Parathyroid adenoma (tissue), 2 donors: ENCODE results near the gene BLOC1S4.
"Not testable (repeated sequence)": the region's sequence is repeated elsewhere in the genome, so short reads cannot be mapped to it uniquely, and the experiment has no call there.

ENCODE experiments used
- H2AFZ ChIP-seq: fragments of 300-600 bp; sonication (generic); one replicate; pipeline ENCODE4 v1.7.0; 2017; ENCODE audit warnings: antibody characterized with exemption, mild to moderate bottlenecking
- H3K27ac ChIP-seq: fragments of 300-600 bp; sonication (generic); one replicate; pipeline ENCODE4 v1.7.0; 2017
- H3K27me3 ChIP-seq: fragments of 300-600 bp; sonication (generic); one replicate; pipeline ENCODE4 v1.7.0; 2017; ENCODE audit warnings: low read length; ENCODE audit not compliant: control insufficient read depth, insufficient read depth
- H3K36me3 ChIP-seq: fragments of 300-600 bp; sonication (generic); one replicate; pipeline ENCODE4 v1.7.0; 2017; ENCODE audit warnings: low read length; ENCODE audit not compliant: control insufficient read depth, insufficient read depth
- H3K4me1 ChIP-seq: fragments of 300-600 bp; sonication (generic); one replicate; pipeline ENCODE4 v1.7.0; 2017; ENCODE audit warnings: control low read depth
- H3K4me2 ChIP-seq: fragments of 300-600 bp; sonication (generic); one replicate; pipeline ENCODE4 v1.7.0; 2017; ENCODE audit warnings: low read length
- H3K4me3 ChIP-seq: fragments of 300-600 bp; sonication (generic); one replicate; pipeline ENCODE4 v1.7.0; 2017; ENCODE audit warnings: low read depth, low read length
- H3K79me2 ChIP-seq: fragments of 300-600 bp; sonication (generic); one replicate; pipeline ENCODE4 v1.7.0; 2017; ENCODE audit warnings: control low read depth
- H3K9ac ChIP-seq: fragments of 300-600 bp; sonication (generic); one replicate; pipeline ENCODE4 v1.7.0; 2017; ENCODE audit warnings: mild to moderate bottlenecking
- H3K9me3 ChIP-seq: fragments of 300-600 bp; sonication (generic); one replicate; pipeline ENCODE4 v1.7.0; 2017; ENCODE audit warnings: low read length; ENCODE audit not compliant: control insufficient read depth
- TF ChIP-seq, protein P1 (sequence below): fragments of 300-600 bp; sonication (generic); IDR thresholded peaks from one replicate; pipeline ENCODE4 v1.7.0; 2017; ENCODE audit warnings: antibody characterized with exemption, mild to moderate bottlenecking
- donor health status: primary hyperparathyroidism.

Gene BLOC1S4

DNA sequence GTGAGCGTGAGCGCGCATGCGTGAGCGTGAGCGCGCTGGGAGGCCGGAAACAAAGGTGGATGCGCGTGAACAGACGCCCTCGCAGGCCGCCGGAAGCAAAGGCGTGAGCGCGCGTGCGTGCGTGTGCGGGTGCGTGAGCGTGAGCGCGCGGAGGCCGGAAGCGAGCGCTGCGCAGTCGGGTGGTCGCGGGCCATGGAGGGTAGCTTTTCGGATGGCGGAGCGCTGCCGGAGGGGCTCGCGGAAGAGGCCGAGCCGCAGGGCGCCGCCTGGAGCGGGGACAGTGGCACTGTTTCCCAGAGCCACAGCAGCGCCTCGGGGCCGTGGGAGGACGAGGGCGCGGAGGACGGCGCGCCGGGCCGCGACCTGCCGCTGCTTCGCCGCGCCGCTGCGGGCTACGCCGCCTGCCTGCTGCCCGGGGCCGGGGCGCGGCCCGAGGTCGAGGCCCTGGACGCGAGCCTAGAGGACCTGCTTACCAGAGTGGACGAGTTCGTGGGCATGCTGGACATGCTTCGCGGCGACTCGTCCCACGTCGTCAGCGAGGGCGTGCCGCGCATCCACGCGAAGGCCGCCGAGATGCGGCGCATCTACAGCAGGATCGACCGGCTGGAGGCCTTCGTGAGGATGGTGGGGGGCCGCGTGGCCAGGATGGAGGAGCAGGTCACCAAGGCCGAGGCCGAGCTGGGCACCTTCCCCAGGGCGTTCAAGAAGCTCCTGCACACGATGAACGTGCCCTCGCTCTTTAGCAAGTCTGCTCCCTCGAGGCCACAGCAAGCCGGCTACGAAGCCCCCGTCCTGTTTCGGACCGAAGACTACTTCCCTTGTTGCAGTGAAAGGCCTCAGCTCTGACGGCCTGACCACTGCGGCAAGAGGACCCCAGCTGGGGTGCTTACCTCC, at the start of gene BLOC1S4:
TSS of gene BLOC1S4 (plus strand) at position 157 of the 894 bp plus-strand sequence. CDS start at position 193, 36 bp downstream.
- H3K36me3 ChIP-seq, result no peaks in the 10 kb centered on the region
- H3K4me1 ChIP-seq, result no peaks in the 10 kb centered on the region
- H3K27me3 ChIP-seq, result no peaks in the 10 kb centered on the region
- H2AFZ ChIP-seq, result peak within 1 kb of the TSS; percentile 68
- H3K4me3 ChIP-seq, result peak within 1 kb of the TSS; percentile 54
- H3K4me2 ChIP-seq, result peak within 1 kb of the TSS; percentile 95
- no peaks in the 10 kb centered on the region for H3K79me2 ChIP-seq
- H3K9me3 ChIP-seq, result no peaks in the 10 kb centered on the region
- peak within 1 kb of the TSS; percentile 69 for H3K27ac ChIP-seq
- peak within 1 kb of the TSS; percentile 61 for H3K9ac ChIP-seq
- TF ChIP-seq, protein P1, sequence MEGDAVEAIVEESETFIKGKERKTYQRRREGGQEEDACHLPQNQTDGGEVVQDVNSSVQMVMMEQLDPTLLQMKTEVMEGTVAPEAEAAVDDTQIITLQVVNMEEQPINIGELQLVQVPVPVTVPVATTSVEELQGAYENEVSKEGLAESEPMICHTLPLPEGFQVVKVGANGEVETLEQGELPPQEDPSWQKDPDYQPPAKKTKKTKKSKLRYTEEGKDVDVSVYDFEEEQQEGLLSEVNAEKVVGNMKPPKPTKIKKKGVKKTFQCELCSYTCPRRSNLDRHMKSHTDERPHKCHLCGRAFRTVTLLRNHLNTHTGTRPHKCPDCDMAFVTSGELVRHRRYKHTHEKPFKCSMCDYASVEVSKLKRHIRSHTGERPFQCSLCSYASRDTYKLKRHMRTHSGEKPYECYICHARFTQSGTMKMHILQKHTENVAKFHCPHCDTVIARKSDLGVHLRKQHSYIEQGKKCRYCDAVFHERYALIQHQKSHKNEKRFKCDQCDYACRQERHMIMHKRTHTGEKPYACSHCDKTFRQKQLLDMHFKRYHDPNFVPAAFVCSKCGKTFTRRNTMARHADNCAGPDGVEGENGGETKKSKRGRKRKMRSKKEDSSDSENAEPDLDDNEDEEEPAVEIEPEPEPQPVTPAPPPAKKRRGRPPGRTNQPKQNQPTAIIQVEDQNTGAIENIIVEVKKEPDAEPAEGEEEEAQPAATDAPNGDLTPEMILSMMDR, result no peak

DNA sequence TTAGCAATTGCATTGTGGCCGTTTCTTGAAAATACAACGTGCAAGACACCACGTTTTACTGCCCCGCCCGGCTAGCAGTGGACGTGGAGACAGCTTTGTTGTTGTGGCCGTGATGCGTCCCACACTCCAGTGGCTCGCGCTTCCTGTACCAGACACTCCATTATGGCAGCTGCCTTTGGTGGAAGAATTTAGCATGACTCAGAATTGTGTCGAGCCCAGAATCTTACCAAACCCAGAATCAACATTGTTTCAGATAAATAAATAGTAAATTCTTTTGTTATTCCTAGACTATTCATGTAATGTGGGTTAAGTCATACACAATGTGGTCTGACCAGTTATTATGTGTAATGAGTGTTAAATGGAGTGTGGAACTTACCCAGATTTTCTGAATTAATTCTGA, 47.6 kb upstream of the BLOC1S4 start:
- Histone ChIP-seq H3K9me3 (no peaks in the 10 kb centered on the region), H3K79me2 (no peaks in the 10 kb centered on the region), H3K4me1 (no peaks in the 10 kb centered on the region), H2AFZ (no peak overlapping the region), H3K4me3 (no peak overlapping the region), H3K27ac (no peak overlapping the region), H3K4me2 (no peak overlapping the region), H3K9ac (no peak overlapping the region), H3K27me3 (no peaks in the 10 kb centered on the region), H3K36me3 (no peaks in the 10 kb centered on the region)
- TF ChIP-seq, protein P1, result no peak

DNA sequence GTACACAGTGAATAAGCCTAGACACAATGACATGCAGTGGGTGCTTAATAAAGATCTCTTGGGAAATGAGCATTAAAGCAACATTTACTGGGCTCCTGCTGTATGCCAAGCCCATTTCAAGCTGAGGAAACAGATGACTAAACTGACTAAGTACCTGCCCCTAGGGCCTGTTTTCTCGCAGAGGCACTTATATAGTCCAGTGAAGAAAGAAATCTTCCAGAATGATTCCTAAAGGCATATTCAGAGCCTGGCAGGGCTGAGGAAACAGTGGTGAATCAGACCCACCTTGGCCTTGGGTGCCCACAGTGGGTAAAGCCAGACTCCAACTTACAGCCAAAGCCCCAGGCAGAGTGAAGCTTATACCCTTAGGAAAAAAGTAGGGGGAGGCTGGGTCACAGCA, 44.3 kb upstream of the BLOC1S4 start:
- Histone ChIP-seq H3K79me2 (no peaks in the 10 kb centered on the region), H3K4me1 (no peaks in the 10 kb centered on the region), H3K4me3 (no peak overlapping the region), H3K36me3 (no peaks in the 10 kb centered on the region), H2AFZ (no peak overlapping the region), H3K27me3 (no peaks in the 10 kb centered on the region), H3K9ac (no peak overlapping the region), H3K4me2 (no peak overlapping the region), H3K27ac (no peak overlapping the region), H3K9me3 (no peaks in the 10 kb centered on the region)
- TF ChIP-seq, protein P1, result no peak

GRCh38 chr4:6672131-6672530, 43.8 kb upstream of the BLOC1S4 start:
- Histone ChIP-seq H3K9ac (no peak overlapping the region), H3K4me3 (no peak overlapping the region), H3K9me3 (no peaks in the 10 kb centered on the region), H2AFZ (no peak overlapping the region), H3K27ac (no peak overlapping the region), H3K4me1 (no peaks in the 10 kb centered on the region), H3K27me3 (no peaks in the 10 kb centered on the region), H3K79me2 (no peaks in the 10 kb centered on the region), H3K36me3 (no peaks in the 10 kb centered on the region), H3K4me2 (no peak overlapping the region)
- TF ChIP-seq, protein P1, result no peak

DNA sequence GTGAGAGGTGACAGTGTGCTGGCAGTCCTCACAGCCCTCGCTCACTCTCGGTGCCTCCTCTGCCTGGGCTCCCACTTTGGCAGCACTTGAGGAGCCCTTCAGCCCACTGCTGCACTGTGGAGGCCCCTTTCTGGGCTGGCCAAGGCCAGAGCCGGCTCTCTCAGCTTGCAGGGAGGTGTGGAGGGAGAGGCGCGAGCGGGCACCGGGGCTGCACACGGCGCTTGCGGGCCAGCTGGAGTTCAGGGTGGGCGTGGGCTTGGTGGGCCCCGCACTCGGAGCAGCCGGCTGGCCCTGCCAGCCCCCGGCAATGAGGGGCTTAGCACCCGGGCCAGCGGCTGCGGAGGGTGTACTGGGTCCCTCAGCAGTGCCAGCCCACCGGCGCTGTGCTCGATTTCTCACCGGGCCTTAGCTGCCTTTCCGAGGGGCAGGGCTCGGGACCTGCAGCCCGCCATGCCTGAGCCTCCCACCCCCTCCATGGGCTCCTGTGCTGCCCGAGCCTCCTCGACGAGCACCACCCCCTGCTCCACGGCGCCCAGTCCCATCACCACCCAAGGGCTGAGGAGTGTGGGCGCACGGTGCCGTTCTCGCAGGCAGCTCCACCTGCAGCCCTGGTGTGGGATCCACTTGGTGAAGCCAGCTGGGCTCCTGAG, 43.3 kb upstream of the BLOC1S4 start:
- not testable (repeated sequence) for H3K4me1 ChIP-seq, H3K9ac ChIP-seq, H3K27me3 ChIP-seq, H3K4me3 ChIP-seq, H2AFZ ChIP-seq, H3K36me3 ChIP-seq, H3K27ac ChIP-seq, H3K79me2 ChIP-seq, H3K9me3 ChIP-seq, H3K4me2 ChIP-seq

DNA sequence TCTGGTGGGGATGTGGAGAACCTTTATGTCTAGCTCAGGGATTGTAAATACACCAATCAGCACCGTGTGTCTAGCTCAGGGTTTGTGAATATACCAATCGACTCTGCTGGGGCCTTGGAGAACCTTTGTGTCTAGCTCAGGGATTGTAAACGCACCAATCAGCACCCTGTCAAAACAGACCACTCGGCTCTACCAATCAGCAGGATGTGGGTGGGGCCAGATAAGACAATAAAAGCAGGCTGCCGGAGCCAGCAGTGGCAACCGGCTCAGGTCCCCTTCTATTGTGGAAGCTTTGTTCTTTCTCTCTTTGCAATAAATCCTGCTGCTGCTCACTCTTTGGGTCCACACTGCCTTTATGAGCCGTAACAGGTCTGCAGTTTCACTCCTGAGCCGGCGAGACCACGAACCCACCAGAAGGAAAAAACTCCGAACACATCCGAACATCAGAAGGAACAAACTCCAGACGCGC, 42.7 kb upstream of the BLOC1S4 start:
- Histone ChIP-seq H3K4me2 (peak overlapping the region; percentile 89), H3K4me3 (peak overlapping the region; percentile 81), H2AFZ (peak overlapping the region; percentile 89), H3K27ac (peak overlapping the region; percentile 79)
- not testable (repeated sequence) for H3K27me3 ChIP-seq, H3K9me3 ChIP-seq, H3K36me3 ChIP-seq, H3K9ac ChIP-seq, H3K4me1 ChIP-seq, H3K79me2 ChIP-seq
